ENCODE results near the gene GNAQ.

Gene GNAQ

GRCh38 chr9:77968506-77968905, 63.1 kb downstream of the GNAQ start:
- no peak for DNase-seq

- DNase-seq: no peak
Observed at GRCh38 chr9:77966718-77967117, 64.9 kb downstream of the GNAQ start.

GRCh38 chr9:77965445-77966123, 66.0 kb downstream of the GNAQ start:
- peak; percentile 43 to 76 for DNase-seq

- no peak for DNase-seq
Observed at GRCh38 chr9:77964258-77964657, 67.4 kb downstream of the GNAQ start.

GRCh38 chr9:77961541-77961940, 70.1 kb downstream of the GNAQ start:
- no peak for DNase-seq

- no peak for DNase-seq
Observed at GRCh38 chr9:77960356-77961153, 71.1 kb downstream of the GNAQ start.

GRCh38 chr9:77959803-77960202, 71.8 kb downstream of the GNAQ start:
- DNase-seq: no peak

GRCh38 chr9:77957652-77958051, 74.0 kb downstream of the GNAQ start:
- no peak for DNase-seq

- peak; percentile 63 to 74 for DNase-seq
Observed at GRCh38 chr9:77956555-77956954, 75.1 kb downstream of the GNAQ start.

- DNase-seq: no peak
Observed at GRCh38 chr9:77954666-77955015, 77.0 kb downstream of the GNAQ start.

- DNase-seq: no peak
Observed at GRCh38 chr9:77954013-77954665, 77.5 kb downstream of the GNAQ start.

GRCh38 chr9:77953590-77953989, 78.0 kb downstream of the GNAQ start:
- peak in 1 of 2 experiments; percentile 13 for DNase-seq

- no peak for DNase-seq
Observed at GRCh38 chr9:77952635-77953328, 78.8 kb downstream of the GNAQ start.

GRCh38 chr9:77951369-77951768, 80.2 kb downstream of the GNAQ start:
- DNase-seq: no peak

GRCh38 chr9:77949751-77950436, 81.7 kb downstream of the GNAQ start:
- DNase-seq: no peak

- DNase-seq: no peak
Observed at GRCh38 chr9:77947651-77948050, 84.0 kb downstream of the GNAQ start.

GRCh38 chr9:77946969-77947620, 84.5 kb downstream of the GNAQ start:
- peak in 1 of 2 experiments; percentile 60 for DNase-seq

- DNase-seq: no peak
Observed at GRCh38 chr9:77946296-77946695, 85.3 kb downstream of the GNAQ start.

GRCh38 chr9:77945798-77946197, 85.8 kb downstream of the GNAQ start:
- DNase-seq: no peak

GRCh38 chr9:77944556-77945243, 86.9 kb downstream of the GNAQ start:
- no peak for DNase-seq

- DNase-seq: no peak
Observed at GRCh38 chr9:77943057-77943456, 88.6 kb downstream of the GNAQ start.
